Left renal cortex interstitium (tissue), 4 donors: ENCODE results near the gene NPY4R2. TPM values are rescaled to one million over a fixed set of nuclear protein-coding genes. Genes with fewer than 3 reads are reported as not detected.
"Not testable (repeated sequence)": the region's sequence is repeated elsewhere in the genome, so short reads cannot be mapped to it uniquely, and the experiment has no call there.

Source experiments
- DNase-seq, 4 donors: peaks; one replicate each; pipeline ENCODE4 v3.0.0-alpha.2; 2013; ENCODE audit warnings: low read depth in 4 of 4, low spot score in 2 of 4, missing footprints in 1 of 4
- polyA plus RNA-seq, 4 donors: library from polyadenylated mRNA; unstranded; fragments of 120-200 nt; gene quantifications; one replicate each; pipeline ENCODE4 v1.2.1, GENCODE V29; 2013; ENCODE audit not compliant: insufficient read length in 4 of 4

The NPY4R2 gene, protein sequence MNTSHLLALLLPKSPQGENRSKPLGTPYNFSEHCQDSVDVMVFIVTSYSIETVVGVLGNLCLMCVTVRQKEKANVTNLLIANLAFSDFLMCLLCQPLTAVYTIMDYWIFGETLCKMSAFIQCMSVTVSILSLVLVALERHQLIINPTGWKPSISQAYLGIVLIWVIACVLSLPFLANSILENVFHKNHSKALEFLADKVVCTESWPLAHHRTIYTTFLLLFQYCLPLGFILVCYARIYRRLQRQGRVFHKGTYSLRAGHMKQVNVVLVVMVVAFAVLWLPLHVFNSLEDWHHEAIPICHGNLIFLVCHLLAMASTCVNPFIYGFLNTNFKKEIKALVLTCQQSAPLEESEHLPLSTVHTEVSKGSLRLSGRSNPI
- not detected for polyA plus RNA-seq

DNA sequence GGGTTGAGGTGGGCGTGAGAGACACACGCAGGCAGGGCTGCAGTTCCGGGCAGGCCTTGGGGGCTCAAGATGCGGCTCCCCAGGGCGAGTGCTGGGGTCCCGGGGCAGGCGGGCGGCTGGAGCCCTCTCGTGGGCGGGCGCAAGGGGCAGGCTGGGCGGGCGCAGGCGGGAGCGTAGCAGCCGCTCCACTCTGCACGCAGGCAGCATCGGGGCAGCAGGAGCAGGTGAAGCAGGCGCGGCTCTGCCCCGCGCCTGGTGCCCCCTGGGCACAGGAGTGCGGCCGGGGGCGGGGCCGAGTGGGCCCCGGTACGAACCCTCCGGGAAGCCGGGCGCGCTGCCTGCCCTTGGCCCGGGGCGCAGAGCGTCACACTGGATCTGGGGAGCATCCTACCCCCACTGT, at the start of gene NPY4R2:
Gene NPY4R2, plus strand, starts transcription at position 188 of the 400 bp plus-strand sequence. CDS start 3,326 bp downstream, outside the sequence.
- not testable (repeated sequence) for DNase-seq

DNA sequence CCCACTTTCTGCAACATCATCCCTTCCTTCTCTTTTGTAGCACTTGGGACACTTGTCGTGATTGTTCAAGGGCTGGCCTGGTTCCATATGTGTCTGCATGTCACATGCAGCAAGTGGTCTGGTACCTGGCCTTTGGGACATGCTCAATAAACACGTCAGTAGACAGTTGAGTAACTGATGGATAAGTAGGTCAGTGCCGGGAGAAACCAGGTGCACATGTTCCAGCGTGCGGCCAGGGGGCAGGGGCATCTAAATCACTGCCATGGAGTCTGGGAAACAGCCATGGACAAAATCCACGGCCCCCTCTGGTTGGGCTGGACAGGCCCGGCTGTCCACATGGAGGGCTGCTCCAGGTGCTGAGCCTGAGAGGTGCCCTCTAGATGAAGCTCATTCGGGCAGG, 47.6 kb upstream of the NPY4R2 start:
- not testable (repeated sequence) for DNase-seq

DNA sequence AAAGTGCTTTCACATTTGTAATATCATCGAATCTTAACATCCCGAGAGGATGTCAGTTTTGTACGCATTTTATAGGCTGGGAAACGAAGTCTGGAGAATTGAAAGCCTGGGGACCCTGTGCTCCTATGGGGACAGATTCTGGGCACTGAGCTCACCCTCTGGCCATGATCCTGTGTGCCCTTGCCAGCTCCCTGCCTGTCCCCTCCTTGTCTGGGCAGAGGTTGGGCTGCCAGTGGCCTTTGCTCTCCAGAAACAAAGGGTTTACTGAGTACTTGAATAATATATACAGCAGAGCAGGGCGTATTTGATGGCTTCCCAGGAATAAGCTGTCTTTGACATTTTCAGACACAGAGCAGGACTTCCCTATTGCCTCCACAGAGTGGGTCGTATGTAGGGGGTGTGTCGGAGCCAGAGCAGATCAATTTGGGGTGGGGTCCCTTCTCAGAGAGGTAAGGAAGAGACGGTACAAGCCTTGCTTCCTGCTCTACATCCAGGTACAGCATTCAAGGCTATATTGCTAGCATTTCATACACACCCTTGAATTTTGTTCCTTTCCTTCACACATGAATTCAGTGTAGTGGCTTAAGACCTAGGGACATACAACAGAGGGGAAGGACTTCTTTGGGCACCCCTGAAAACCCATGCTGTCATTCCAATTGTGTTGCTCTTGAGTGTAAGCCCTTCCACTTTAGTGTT, 46.8 kb upstream of the NPY4R2 start:
- not testable (repeated sequence) for DNase-seq

- not testable (repeated sequence) for DNase-seq
Measured at GRCh38 chr10:47872236-47872635, 46.2 kb upstream of the NPY4R2 start.

DNA sequence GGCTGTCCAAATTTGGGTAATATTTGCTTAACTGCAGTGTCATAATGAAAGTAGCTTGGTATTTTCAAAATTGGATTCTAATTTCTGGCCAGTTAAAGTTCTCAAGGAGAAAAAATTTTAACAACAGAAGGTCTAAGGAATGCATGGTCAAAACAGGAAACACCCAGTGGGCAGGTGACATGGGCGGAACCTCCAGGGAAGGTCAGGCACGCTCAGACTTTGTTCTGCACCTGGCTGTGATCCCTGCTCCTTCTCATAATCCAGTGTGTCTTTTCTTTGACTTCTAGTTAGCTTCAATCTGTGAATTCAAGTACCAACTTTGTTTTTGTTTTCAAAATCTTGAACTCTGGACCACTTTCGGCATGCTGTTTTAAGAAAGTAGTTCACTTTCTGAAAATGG, 34.2 kb upstream of the NPY4R2 start:
- DNase-seq, result not testable (repeated sequence)

- not testable (repeated sequence) for DNase-seq
Measured at GRCh38 chr10:47884934-47885333, 33.5 kb upstream of the NPY4R2 start.

- not testable (repeated sequence) for DNase-seq
Measured at GRCh38 chr10:47886356-47886755, 32.1 kb upstream of the NPY4R2 start.

DNA sequence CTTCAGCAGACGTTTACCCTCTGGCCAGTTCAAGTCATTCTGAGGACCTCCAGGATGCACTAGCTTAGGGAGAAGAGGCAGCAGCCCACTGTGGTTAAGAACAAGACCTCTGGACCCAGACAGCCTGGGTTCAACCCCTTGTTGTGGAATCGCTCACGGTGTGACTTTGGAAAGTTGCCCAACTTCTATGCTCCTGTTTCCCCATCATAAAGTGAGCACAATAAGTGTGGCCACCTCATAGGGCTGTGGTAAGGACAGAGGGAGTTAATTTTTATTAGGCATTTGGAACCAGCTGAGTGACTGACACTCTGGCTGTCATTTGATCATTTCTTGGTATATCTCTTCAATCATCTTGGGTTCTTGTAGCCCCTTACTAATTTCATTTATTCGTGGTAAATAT, 31.6 kb upstream of the NPY4R2 start:
- not testable (repeated sequence) for DNase-seq

DNA sequence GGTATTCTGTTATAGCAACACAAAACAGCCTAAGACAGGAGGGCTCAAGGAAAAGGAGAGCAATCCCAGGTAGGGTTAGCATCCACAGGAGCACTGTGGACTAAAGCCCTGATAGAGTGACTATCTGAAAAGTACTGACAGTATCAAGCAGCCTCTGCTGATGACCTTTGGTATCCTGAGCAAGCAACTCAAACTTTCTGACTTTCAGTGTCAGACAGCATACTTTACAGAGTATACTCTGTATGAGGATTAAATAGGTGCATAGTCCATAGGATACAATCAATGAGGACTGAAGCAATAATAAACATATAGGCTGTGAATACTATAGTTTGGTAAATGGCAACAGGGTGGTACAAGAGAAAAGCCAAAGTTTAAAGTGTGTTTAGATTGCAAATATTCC, 27.7 kb upstream of the NPY4R2 start:
- DNase-seq, result not testable (repeated sequence)

- not testable (repeated sequence) for DNase-seq
Measured at GRCh38 chr10:47892494-47893261, 25.8 kb upstream of the NPY4R2 start.

- not testable (repeated sequence) for DNase-seq
Measured at GRCh38 chr10:47894571-47894970, 23.9 kb upstream of the NPY4R2 start.

DNA sequence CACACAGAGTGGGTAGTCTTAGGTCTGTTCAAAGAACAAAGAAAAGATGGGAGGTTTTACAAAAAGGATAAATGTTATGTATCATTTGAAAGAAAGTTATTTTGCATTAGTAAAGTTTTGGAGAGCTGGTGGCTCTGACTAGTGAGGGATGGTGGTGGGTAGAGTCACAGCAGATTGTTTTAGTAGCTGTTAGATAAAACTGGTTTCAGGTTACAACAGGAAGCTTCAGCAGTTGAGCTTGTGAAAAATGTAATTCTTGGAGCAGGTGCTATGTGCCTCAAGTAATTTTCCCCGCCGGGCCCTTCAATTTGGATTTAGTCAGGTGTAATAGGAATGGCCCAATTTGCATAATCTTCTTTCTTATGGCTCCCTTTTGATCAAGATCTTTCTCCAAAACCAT, 20.6 kb upstream of the NPY4R2 start:
- DNase-seq, result not testable (repeated sequence)

DNA sequence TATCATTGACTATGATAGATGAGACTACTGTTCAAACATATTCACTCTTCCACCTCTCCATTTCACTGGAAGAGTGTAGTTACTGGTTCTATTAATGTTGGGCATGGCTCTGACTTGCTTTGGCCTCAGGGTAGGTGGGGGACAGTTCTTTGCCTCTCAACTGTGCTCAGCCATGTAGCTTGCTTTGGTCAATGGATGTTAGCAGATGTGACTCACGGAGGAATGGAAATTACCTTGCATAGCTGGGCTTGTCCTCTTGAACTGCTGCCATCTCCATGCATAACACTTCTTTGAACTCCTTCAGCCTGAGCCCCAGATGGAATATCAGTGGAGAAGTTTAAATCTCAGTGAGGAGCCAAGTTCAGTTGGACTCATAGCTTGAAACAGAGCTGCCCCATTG, 9.1 kb upstream of the NPY4R2 start:
- DNase-seq, result not testable (repeated sequence)

GRCh38 chr10:47910486-47910885, 8.0 kb upstream of the NPY4R2 start:
- not testable (repeated sequence) for DNase-seq

DNA sequence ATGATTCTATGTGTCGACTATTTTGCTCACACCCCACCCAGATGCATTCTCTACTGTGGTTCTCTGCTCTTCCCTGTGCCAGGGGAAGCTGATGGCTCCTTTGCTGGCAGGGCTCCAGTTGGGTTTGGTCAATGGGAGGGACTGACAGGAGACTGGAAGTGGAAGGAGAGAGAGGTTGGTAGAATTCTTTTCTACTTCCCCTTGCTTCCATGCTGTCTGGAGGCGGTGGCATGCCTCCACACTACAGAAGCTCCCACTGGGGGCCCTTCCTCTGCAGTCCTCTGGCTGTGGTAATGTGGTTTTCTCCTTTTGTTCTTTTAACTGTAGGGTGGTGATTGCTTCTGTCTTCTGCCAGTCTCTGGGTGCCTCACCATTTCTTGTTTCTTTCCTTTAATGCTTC, 4.4 kb upstream of the NPY4R2 start:
- DNase-seq, result not testable (repeated sequence)

GRCh38 chr10:47915849-47916548, 2.5 kb upstream of the NPY4R2 start:
- not testable (repeated sequence) for DNase-seq

- not testable (repeated sequence) for DNase-seq
Measured at GRCh38 chr10:47920610-47921009, 2.1 kb downstream of the NPY4R2 start.

DNA sequence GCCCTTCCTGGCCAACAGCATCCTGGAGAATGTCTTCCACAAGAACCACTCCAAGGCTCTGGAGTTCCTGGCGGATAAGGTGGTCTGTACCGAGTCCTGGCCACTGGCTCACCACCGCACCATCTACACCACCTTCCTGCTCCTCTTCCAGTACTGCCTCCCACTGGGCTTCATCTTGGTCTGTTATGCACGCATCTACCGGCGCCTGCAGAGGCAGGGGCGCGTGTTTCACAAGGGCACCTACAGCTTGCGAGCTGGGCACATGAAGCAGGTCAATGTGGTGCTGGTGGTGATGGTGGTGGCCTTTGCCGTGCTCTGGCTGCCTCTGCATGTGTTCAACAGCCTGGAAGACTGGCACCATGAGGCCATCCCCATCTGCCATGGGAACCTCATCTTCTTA, 4.0 kb downstream of the NPY4R2 start:
- not testable (repeated sequence) for DNase-seq

DNA sequence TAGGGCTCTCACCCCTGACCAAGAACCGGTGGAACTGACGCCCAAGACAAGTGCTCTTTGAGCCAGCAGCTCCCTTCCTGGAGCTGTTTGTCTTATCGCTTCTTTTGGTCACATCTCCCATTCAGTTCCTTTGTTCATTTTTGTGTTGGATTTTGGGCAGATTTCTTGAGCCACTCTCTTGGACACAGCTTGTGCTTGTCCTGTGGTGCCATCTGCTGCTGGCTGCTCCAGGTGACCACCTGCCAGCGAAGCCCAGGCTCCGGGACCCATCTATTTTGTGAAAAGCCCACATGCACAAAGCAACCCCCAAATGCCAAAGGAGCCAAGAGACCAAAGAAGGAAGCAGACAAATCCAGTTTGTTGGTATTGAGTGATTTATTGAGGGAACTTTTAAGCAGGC, 6.2 kb downstream of the NPY4R2 start:
- DNase-seq, result not testable (repeated sequence)
